Lower leg skin (tissue), 3 donors: Measurements from ENCODE around the gene PRAMEF33.
"Not testable (repeated sequence)": the region's sequence is repeated elsewhere in the genome, so short reads cannot be mapped to it uniquely, and the experiment has no call there.

Experiments used
- POLR2A ChIP-seq, 2 donors: fragments of 450-650 bp; IDR thresholded peaks; one replicate each; pipeline ENCODE4 v1.6.1; 2016 to 2017; ENCODE audit warnings: antibody characterized with exemption in 2 of 2, mild to moderate bottlenecking in 1 of 2, moderate library complexity in 1 of 2
- TF ChIP-seq, protein P1 (sequence below), 3 donors: fragments of 450-650 bp; IDR thresholded peaks; one replicate each; pipeline ENCODE4 v1.5.1; 2016; ENCODE audit warnings: antibody characterized with exemption in 3 of 3, mild to moderate bottlenecking in 3 of 3, moderate library complexity in 2 of 3

DNA sequence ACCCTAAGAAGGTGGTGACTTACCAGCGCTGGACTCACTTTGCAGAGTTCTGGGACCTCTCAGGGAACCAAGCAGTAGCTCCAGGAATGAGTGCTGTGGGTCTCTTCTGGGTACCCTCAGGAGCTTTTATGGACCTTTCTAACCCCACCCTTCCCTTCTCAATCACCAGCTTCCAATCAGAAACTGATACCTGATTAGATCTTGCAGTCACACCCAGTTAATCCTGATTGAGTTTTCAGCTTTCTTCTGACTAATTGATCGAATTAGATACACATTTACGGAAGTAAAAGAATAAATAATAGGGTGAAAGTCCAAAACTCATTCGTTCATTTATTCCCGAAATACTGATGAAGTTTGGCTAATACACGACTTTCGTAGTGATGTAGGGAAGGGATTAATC is 43.7 kb downstream of the PRAMEF33 start, which contains the start of gene PRAMEF14:
- TF ChIP-seq, protein P1, sequence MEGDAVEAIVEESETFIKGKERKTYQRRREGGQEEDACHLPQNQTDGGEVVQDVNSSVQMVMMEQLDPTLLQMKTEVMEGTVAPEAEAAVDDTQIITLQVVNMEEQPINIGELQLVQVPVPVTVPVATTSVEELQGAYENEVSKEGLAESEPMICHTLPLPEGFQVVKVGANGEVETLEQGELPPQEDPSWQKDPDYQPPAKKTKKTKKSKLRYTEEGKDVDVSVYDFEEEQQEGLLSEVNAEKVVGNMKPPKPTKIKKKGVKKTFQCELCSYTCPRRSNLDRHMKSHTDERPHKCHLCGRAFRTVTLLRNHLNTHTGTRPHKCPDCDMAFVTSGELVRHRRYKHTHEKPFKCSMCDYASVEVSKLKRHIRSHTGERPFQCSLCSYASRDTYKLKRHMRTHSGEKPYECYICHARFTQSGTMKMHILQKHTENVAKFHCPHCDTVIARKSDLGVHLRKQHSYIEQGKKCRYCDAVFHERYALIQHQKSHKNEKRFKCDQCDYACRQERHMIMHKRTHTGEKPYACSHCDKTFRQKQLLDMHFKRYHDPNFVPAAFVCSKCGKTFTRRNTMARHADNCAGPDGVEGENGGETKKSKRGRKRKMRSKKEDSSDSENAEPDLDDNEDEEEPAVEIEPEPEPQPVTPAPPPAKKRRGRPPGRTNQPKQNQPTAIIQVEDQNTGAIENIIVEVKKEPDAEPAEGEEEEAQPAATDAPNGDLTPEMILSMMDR (IDR thresholded peaks at IDR 0.05), result not testable (repeated sequence)
- not testable (repeated sequence) for TF ChIP-seq POLR2A (IDR thresholded peaks at IDR 0.05)
